ENCODE results near the gene SLC46A3.

GRCh38 chr13:28685892-28686291, 32.9 kb downstream of the SLC46A3 start:
- TF ChIP-seq CTCF (IDR thresholded peaks at IDR 0.05; ENCODE audit: low read depth, low read length, missing input control) (no peak), TAF1 (conservative IDR thresholded peaks at IDR 0.05) (no peak), EGR1 (IDR thresholded peaks at IDR 0.05; ENCODE audit: low read depth in 2 of 2) (no peak), FOXA2 (IDR thresholded peaks at IDR 0.05) (no peak), SP1 (IDR thresholded peaks at IDR 0.05) (no peak)
